ENCODE measurements around the gene MED27. TPM values are rescaled to one million over a fixed set of nuclear protein-coding genes. Genes with fewer than 3 reads are reported as not detected.

The MED27 gene
- total RNA-seq, 2 donors from 2014 or later: 29.8 to 37.0 TPM

DNA sequence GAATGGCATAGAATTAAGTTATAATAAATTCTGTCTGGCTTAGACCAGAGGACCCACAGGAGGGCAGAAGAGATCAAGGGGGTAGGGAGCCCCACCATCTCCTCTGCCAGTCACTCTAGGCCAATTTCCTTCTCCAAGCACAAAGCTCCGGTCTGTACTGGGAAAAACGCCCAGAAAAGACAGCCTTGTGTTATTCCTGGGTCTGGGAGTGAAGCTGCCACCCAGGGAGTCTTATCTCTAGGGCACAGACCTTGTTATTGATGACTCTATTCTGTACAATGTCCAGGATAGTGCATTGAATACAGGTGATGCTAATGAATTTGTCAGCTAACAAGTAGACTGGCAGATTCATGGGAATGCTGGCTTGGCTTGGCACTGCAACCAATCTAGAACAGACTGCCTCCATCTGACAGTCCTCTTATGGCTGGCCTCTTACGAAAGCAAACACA lies 60.7 kb downstream of the MED27 start:
- H3K4me1 ChIP-seq (ENCODE audit: control insufficient read depth, insufficient read depth, low read length): peaks cover 8% of the 10 kb centered on the region
- H3K9me3 ChIP-seq (ENCODE audit: control insufficient read depth, low read length): peaks cover 14% of the 10 kb centered on the region
- Mint-ChIP-seq H3K9me3 (no peaks in the 10 kb centered on the region), H3K4me3 (no peak overlapping the region), H3K36me3 (ENCODE audit: low read depth) (peaks cover 5% of the 10 kb centered on the region), H3K4me1 (peaks cover 35% of the 10 kb centered on the region), H3K27ac (no peak overlapping the region), H3K27me3 (ENCODE audit: insufficient read depth) (no peaks in the 10 kb centered on the region)
- no peak overlapping the region for H3K9ac ChIP-seq (ENCODE audit: extremely low read depth, low read length, poor library complexity, severe bottlenecking)
- H3K36me3 ChIP-seq (ENCODE audit: control insufficient read depth, insufficient read depth, low read length): no peaks in the 10 kb centered on the region
- TF ChIP-seq, protein P1, sequence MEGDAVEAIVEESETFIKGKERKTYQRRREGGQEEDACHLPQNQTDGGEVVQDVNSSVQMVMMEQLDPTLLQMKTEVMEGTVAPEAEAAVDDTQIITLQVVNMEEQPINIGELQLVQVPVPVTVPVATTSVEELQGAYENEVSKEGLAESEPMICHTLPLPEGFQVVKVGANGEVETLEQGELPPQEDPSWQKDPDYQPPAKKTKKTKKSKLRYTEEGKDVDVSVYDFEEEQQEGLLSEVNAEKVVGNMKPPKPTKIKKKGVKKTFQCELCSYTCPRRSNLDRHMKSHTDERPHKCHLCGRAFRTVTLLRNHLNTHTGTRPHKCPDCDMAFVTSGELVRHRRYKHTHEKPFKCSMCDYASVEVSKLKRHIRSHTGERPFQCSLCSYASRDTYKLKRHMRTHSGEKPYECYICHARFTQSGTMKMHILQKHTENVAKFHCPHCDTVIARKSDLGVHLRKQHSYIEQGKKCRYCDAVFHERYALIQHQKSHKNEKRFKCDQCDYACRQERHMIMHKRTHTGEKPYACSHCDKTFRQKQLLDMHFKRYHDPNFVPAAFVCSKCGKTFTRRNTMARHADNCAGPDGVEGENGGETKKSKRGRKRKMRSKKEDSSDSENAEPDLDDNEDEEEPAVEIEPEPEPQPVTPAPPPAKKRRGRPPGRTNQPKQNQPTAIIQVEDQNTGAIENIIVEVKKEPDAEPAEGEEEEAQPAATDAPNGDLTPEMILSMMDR (conservative IDR thresholded peaks at IDR 0.05): no peak
- H3K27ac ChIP-seq (ENCODE audit: low read depth, low read length): no peak overlapping the region
- WGBS, 2 experiments (ENCODE audit: insufficient coverage in 1 of 2, insufficient read length in 1 of 2): 87 to 100% methylated on average over 3 of the region's 3 CpGs
- H3K27me3 ChIP-seq (ENCODE audit: control insufficient read depth, insufficient read depth, low read length, poor library complexity, severe bottlenecking): no peaks in the 10 kb centered on the region
- H3K4me3 ChIP-seq (ENCODE audit: low read length): no peak overlapping the region
- no peak for DNase-seq

DNA sequence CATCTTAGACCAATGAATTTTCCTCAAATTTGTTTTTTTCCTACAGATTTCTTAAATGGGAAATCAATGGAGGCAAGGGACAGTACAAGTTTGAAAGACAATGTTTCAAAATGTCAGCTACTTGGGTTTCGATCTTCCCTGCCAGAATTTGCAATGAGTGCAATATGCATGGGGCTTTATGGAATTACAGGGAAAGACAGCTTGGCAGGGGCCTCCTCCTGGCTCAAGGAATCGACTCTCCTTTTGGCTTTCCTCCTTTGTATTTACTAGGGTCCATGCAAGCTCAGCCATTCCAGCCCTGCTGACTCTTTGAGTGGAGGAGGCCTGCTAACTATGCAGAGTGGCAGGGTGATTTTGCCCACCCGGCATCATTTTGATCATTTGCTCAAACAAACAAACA lies 63.2 kb downstream of the MED27 start:
- no peak overlapping the region for H3K27ac Mint-ChIP-seq
- no peaks in the 10 kb centered on the region for H3K9me3 ChIP-seq (ENCODE audit: control insufficient read depth, low read length)
- H3K27ac ChIP-seq (ENCODE audit: low read depth, low read length): no peak overlapping the region
- H3K36me3 ChIP-seq (ENCODE audit: control insufficient read depth, insufficient read depth, low read length): peaks cover 11% of the 10 kb centered on the region
- H3K27me3 ChIP-seq (ENCODE audit: control insufficient read depth, insufficient read depth, low read length, poor library complexity, severe bottlenecking): no peaks in the 10 kb centered on the region
- no peaks in the 10 kb centered on the region for H3K27me3 Mint-ChIP-seq (ENCODE audit: insufficient read depth)
- no peak overlapping the region for H3K4me3 ChIP-seq (ENCODE audit: low read length)
- H3K4me1 Mint-ChIP-seq: peaks cover 27% of the 10 kb centered on the region
- TF ChIP-seq, protein P1 (conservative IDR thresholded peaks at IDR 0.05): no peak
- H3K4me3 Mint-ChIP-seq: no peak overlapping the region
- H3K9ac ChIP-seq (ENCODE audit: extremely low read depth, low read length, poor library complexity, severe bottlenecking): no peak overlapping the region
- 88 to 100% methylated on average over 1 to 3 of the region's 3 CpGs for WGBS, 2 experiments (ENCODE audit: insufficient coverage in 1 of 2, insufficient read length in 1 of 2)
- peaks cover 8% of the 10 kb centered on the region for H3K4me1 ChIP-seq (ENCODE audit: control insufficient read depth, insufficient read depth, low read length)
- H3K36me3 Mint-ChIP-seq (ENCODE audit: low read depth): peaks cover 25% of the 10 kb centered on the region
- H3K9me3 Mint-ChIP-seq: no peaks in the 10 kb centered on the region
- no peak for DNase-seq

DNA sequence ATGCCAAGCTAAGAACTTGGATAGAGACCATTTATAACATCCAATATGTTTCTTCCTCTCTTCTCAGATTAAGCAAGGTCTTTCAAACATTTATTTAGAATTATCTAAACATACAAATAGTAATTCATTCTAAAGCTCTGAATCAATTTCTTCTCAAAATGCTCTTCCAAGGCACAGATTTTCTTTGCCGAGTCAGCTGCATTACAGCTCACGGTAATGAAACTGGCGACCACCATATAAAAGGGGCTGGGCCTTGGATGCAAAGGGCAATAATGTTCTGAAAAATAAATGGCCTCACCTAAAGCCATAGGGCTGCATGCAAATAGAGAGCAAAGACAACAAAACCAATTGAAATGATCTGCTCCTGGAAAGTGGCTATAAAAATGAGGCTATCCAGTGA lies 63.8 kb downstream of the MED27 start:
- Mint-ChIP-seq H3K4me1 (peaks cover 21% of the 10 kb centered on the region), H3K27ac (no peak overlapping the region), H3K36me3 (ENCODE audit: low read depth) (peaks cover 27% of the 10 kb centered on the region), H3K9me3 (no peaks in the 10 kb centered on the region), H3K27me3 (ENCODE audit: insufficient read depth) (no peaks in the 10 kb centered on the region), H3K4me3 (no peak overlapping the region)
- 95 to 100% methylated on average over 1 to 3 of the region's 3 CpGs for WGBS, 2 experiments (ENCODE audit: insufficient coverage in 1 of 2, insufficient read length in 1 of 2)
- Histone ChIP-seq H3K27me3 (ENCODE audit: control insufficient read depth, insufficient read depth, low read length, poor library complexity, severe bottlenecking) (no peaks in the 10 kb centered on the region), H3K9ac (ENCODE audit: extremely low read depth, low read length, poor library complexity, severe bottlenecking) (no peak overlapping the region), H3K9me3 (ENCODE audit: control insufficient read depth, low read length) (no peaks in the 10 kb centered on the region), H3K27ac (ENCODE audit: low read depth, low read length) (no peak overlapping the region), H3K4me3 (ENCODE audit: low read length) (no peak overlapping the region), H3K4me1 (ENCODE audit: control insufficient read depth, insufficient read depth, low read length) (peaks cover 8% of the 10 kb centered on the region), H3K36me3 (ENCODE audit: control insufficient read depth, insufficient read depth, low read length) (peaks cover 11% of the 10 kb centered on the region)
- DNase-seq: no peak
- TF ChIP-seq, protein P1 (conservative IDR thresholded peaks at IDR 0.05): no peak

Measured in endodermal cell (in vitro differentiated cells).